Rectal smooth muscle tissue (tissue), 1 donor: Measurements from ENCODE around the gene CCDC40.

ENCODE experiments used
- H3K27ac ChIP-seq: one replicate; pipeline ENCODE4 v1.7.0; 2013; ENCODE audit warnings: low read depth, low read length, inconsistent platforms
- H3K27me3 ChIP-seq: one replicate; pipeline ENCODE4 v1.7.0; 2013; ENCODE audit warnings: low read length; ENCODE audit not compliant: control insufficient read depth, insufficient read depth
- H3K36me3 ChIP-seq: one replicate; pipeline ENCODE4 v1.7.0; 2013; ENCODE audit warnings: low read length; ENCODE audit not compliant: control insufficient read depth, insufficient read depth
- H3K4me1 ChIP-seq: one replicate; pipeline ENCODE4 v1.7.0; 2013; ENCODE audit warnings: low read length; ENCODE audit not compliant: control insufficient read depth, insufficient read depth
- H3K4me3 ChIP-seq: one replicate; pipeline ENCODE4 v1.7.0; 2013; ENCODE audit warnings: low read length
- H3K9ac ChIP-seq: one replicate; pipeline ENCODE4 v1.7.0; 2013; ENCODE audit warnings: low read length

CCDC40 gene

DNA sequence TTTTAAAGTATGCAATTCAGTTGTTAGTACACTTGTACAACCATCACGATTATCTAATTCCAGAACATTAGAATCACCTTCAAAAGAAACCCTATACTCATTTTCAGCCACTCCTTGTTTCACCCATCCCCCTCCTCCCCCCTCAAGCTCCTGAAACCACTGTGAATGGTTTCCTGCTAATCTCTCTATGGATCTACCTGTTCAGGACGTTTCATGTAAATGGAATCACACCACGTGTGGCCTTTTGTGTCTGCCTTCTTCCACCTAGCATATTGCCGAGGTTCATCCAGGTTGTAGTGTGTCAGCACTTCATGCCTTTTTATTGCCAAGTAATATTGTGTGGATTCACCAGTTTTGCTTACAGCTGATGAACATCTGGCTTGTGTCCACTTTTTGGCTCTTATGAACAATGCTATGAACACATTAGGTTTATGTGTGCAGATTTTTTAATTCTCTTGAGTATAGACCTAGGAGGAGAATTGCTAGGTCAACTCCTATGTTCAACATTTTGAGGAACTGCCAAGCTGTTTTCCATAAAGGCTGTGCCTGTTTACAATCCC is 92.6 kb downstream of the CCDC40 start:
- H3K9ac ChIP-seq, result no peak overlapping the region

DNA sequence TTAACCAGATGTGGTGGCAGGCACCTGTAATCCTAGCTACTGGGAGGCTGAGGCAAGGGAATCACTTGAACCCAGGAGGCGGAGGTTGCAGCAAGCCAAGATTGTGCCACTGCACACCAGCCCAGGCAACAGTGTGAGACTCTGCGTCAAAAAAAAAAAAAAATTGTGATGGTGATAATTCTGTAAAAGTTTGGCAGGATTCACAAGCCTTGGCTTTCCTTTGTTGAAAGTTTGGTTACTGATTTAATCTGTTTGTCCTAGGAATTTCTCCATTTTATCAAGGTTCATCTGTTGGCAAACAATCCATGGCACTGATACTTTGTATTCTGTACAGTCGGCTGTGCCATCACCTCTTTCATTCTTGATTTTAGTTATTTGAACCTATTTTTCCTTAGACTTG is 94.5 kb downstream of the CCDC40 start:
- no peaks in the 10 kb centered on the region for H3K4me1 ChIP-seq
- no peaks in the 10 kb centered on the region for H3K27me3 ChIP-seq
- no peak overlapping the region for H3K4me3 ChIP-seq
- no peak overlapping the region for H3K27ac ChIP-seq
- H3K9ac ChIP-seq, result no peak overlapping the region
- H3K36me3 ChIP-seq, result peaks cover 15% of the 10 kb centered on the region

More for the DNA sequence above, 92.6 kb downstream of the CCDC40 start:
- Histone ChIP-seq H3K4me1 (no peaks in the 10 kb centered on the region), H3K4me3 (no peak overlapping the region), H3K36me3 (peaks cover 7% of the 10 kb centered on the region), H3K27me3 (no peaks in the 10 kb centered on the region), H3K27ac (no peak overlapping the region)

DNA sequence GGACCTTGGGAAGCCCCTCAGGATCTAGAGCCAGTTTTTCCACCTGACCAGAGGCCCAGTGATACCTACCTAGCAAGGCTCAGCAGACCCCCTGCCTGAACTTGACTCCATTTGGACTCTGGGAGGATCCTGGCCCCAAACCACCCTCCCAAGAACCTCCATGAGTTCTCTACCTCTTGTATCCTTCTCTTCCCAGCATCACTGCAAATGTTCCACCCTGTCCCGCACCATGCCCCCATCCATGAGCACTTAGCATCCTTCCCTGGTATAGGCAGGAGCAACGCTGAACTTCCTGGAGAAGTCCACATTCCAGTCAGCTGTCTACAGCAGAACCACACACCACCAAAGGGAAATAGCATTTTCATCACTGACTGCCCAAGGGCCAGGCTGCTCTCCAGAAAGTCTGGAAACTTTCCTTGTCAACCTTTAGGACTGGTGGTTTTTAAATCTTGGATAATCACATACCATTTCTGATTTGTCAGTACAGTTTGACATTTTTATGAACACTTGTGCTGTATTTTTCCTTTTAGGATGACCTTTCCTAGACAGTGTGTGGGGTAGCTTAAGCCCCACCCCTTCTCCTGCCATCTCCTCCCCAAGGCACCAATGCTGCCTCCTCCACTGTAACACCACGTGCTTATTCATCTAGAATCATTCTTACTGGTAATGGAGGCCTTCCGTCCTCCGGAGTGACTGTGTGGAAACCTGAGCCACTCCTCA is 96.6 kb downstream of the CCDC40 start:
- Histone ChIP-seq H3K27ac (no peak overlapping the region), H3K9ac (no peak overlapping the region), H3K36me3 (peaks cover 34% of the 10 kb centered on the region), H3K4me3 (no peak overlapping the region), H3K4me1 (no peaks in the 10 kb centered on the region), H3K27me3 (no peaks in the 10 kb centered on the region)

DNA sequence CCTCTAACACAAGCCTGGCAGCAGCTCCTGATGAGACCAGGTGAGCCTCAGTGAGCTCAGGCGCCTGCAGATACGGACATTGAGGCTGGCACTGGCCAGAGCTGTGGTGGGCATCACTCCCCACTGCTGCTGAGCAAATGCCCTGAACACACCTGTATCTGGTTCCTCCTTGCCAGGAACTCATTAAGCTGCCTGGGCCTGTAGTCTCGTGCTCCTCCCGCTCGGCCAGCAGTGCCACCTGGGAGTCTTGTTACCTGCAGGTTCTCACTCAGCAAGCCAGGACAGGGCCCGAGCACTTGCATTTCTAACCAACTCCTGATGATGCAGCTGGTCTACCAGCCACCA is 97.2 kb downstream of the CCDC40 start:
- H3K4me1 ChIP-seq, result no peaks in the 10 kb centered on the region
- H3K27ac ChIP-seq, result no peak overlapping the region
- H3K9ac ChIP-seq, result no peak overlapping the region
- no peaks in the 10 kb centered on the region for H3K27me3 ChIP-seq
- H3K4me3 ChIP-seq, result no peak overlapping the region
- peaks cover 39% of the 10 kb centered on the region for H3K36me3 ChIP-seq

DNA sequence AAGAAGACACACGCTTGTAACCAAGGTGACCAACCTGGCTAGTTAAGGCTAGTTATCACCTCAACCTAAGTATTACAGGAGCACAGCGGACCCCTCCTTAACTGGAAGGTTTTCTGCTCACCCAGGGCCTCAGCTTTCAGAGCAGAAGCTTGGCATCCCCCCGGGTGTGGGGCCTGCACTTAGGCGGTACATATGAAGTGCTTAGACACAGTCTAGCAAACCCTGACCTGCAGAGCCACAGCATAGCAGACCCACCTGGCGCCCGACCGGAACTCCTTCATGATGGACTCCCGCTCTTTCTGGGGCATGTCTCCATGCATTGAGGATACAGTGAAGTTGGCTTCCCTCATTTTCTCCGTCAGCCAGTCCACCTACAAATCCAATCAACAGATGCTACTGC is 100.7 kb downstream of the CCDC40 start:
- Histone ChIP-seq H3K9ac (no peak overlapping the region), H3K4me3 (no peak overlapping the region), H3K27ac (no peak overlapping the region), H3K4me1 (no peaks in the 10 kb centered on the region), H3K27me3 (no peaks in the 10 kb centered on the region), H3K36me3 (peaks cover 60% of the 10 kb centered on the region)

DNA sequence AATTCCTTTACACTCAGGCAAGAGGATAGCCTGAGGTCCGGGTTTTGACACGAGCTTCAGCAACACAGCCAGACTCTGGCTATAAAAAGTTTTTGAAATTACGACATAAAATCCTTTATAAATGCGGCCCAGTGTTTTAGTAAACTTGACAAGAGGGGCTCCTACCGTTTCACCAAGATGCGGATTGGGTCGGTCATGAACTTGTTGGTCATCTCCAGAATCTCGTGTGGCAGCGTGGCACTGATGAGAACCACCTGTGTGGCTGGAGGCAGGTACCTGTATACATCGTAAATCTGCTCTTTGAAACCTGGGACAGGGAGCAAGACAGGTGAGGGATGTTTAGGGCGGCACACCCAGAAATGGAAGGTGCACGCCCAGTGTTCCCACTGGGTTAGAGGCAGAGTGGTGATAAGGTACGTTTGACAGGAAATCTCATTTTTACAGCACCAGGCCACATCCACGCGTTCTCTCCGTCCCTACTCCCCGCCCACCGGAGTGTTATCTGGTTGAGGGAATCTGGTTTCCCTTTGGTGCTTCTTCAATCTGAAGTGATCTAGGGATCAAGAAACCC is 102.5 kb downstream of the CCDC40 start:
- Histone ChIP-seq H3K4me3 (no peak overlapping the region), H3K4me1 (no peaks in the 10 kb centered on the region), H3K27ac (no peak overlapping the region), H3K27me3 (no peaks in the 10 kb centered on the region), H3K9ac (no peak overlapping the region), H3K36me3 (peaks cover 68% of the 10 kb centered on the region)

DNA sequence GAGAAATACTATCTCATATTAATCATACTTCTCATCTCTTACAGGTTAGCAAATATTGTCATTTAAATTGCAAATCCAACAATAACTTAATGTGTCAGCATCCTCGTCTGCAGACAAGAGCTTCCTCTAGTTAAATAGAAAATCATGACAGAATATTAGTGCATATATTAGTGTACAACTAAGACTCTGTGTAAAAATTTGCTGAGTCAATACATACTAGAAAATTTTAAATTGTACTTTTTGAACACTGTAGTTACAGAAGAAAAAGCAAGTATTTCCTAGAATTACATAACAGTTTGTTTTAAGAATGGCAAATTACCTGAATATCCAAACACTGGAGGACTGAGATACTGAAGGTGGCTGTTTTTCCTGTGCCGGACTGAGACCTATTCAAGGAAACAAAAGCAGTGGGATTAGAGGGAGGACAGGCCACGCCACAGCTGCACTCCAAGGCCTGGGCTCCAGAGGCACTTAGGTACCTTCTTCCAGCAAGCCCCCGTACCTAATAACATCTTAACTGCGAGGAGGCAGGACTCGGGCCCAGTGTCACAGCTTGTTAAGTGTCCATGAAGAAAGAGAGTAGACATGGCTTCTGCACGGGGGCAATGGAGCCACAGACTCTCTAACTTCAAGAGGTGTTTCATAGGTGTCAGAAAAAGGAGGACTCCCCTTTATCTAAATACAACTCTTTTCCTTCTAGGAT is 105.2 kb downstream of the CCDC40 start:
- Histone ChIP-seq H3K4me3 (no peak overlapping the region), H3K9ac (no peak overlapping the region), H3K27ac (no peak overlapping the region), H3K36me3 (peaks cover 56% of the 10 kb centered on the region), H3K27me3 (no peaks in the 10 kb centered on the region), H3K4me1 (peaks cover 3% of the 10 kb centered on the region)

DNA sequence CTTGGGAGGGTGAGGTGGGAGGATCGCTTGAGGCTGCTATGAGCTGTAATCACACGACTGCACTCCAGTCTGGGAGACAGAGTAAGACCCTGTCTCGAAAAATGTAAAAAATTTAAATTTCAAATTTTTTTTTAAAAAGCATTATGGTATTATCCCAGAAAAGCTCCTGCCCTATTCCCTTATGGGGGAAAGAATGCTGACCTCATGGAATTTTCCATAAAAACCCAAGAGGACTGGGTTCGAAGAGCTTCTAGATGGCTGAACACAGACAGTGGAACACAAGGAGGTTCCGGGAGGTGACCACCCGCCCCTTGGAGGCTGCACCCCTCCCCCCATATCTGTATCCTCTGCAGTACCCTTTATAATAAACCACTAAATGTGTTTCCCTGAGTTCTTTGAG is 106.5 kb downstream of the CCDC40 start:
- H3K9ac ChIP-seq, result no peak overlapping the region
- H3K4me3 ChIP-seq, result no peak overlapping the region
- H3K4me1 ChIP-seq, result peaks cover 4% of the 10 kb centered on the region
- no peaks in the 10 kb centered on the region for H3K27me3 ChIP-seq
- no peak overlapping the region for H3K27ac ChIP-seq
- peaks cover 44% of the 10 kb centered on the region for H3K36me3 ChIP-seq

DNA sequence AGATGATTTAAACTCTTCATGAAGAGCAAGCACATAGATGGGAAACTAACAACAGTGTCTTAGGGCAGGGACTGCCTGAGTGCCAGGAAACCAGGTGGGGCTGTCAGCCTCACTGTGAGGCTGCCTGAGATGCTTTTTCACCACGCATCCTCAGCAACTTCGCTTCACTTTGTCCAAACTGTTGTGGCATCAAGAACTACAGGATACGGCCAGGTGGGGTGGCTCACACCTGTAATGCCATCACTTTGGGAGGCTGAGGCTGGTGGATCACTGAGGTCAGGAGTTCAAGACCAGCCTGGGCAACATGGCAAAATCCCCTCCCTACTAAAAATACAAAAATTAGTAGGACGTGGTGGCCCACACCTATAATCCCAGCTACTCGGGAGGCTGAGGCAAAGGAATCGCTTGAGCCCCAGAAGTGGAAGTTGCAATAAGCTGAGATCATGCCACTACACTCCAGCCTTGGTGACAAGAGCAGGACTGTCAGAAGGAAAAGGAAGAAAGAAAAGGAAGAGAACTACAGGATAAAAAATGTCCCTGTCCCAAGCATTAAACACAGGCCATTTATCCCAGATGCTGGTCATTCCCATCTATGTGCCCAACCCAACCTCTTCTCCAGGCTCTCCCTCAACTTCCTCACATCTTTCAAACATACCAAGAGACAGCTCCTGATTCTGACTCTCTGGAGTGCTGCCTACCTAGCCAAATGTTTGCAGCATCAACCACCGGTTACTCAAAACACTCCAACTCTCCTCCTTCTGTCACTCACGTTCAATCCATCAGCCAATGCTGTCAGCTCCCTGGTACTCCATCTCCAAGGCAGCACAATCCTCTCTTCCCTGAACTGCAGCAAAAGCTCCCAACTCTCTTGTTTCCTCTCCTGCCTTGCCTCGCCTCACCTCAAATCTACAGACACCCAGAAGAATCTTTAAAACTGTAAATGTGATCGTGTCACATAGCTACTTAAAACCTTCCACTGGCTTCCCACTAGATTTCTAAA is 108.9 kb downstream of the CCDC40 start:
- Histone ChIP-seq H3K4me1 (peaks cover 7% of the 10 kb centered on the region), H3K27ac (no peak overlapping the region), H3K4me3 (peak overlapping the region; percentile 98)

DNA sequence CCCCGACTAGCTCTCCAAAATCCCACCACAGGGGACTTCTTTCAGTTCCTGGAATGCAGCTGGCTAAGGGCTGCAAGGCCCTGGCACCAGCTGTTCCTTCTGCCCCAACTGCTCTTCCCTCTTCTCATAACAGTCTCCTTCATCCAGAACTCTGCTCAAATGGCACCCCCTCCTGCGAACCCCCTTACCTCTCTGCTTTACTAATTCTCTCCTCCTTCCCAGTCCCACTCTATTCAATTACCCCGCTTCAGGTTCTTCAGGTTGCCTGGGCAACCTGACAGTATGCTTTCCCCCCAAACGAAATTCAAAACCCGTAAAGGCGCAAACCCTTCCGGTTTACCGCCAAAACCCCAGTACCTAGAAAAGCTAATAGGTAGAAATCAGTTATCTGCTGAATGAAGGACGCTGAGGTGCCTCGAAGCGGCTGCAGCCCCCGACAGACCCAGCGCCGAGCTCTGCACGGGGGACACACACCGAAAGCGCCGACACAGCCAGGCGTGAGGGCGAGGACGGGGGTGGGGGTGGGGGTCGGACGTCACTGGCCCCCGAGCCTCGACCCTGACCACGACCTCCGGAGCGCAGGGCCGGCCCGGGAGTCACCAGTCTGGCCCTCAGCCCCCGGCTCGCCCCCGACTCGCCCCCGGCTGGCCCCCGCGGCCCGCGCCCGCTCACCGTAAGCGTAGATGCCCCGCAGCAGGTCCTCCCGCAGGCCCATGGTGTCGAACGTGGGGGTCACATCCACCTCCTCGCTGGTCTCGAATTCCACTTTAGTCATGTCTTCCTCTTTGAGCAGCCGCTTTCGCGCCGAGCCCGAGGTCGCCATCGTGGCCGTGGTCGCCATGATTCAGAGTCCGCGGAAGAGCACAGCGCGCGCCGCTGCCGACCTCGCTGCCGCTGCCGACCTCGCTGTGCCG is 109.9 kb downstream of the CCDC40 start:
- Histone ChIP-seq H3K27ac (peak overlapping the region; percentile 88), H3K27me3 (no peaks in the 10 kb centered on the region), H3K4me3 (peak overlapping the region; percentile 98), H3K4me1 (peaks cover 7% of the 10 kb centered on the region), H3K9ac (peak overlapping the region; percentile 90), H3K36me3 (peaks cover 22% of the 10 kb centered on the region)

More for the DNA sequence above, 108.9 kb downstream of the CCDC40 start:
- Histone ChIP-seq H3K36me3 (peaks cover 26% of the 10 kb centered on the region), H3K27me3 (no peaks in the 10 kb centered on the region), H3K9ac (no peak overlapping the region)
